SU-DHL-6 (cell line): Measurements from ENCODE around the gene TADA2A.

Experiments
- CTCF ChIP-seq: fragments of 200-600 bp; sonication (generic); IDR thresholded peaks from one replicate; pipeline ENCODE4 v1.5.1; 2017; ENCODE audit warnings: antibody characterized with exemption, mild to moderate bottlenecking, low read length, moderate library complexity; ENCODE audit not compliant: insufficient read depth, poor library complexity, severe bottlenecking
- EZH2phosphoT487 ChIP-seq: fragments of 200-600 bp; sonication (generic), shearing (Covaris generic); conservative IDR thresholded peaks from 2 replicates; pipeline ENCODE4 v1.6.1; 2018; ENCODE audit warnings: mild to moderate bottlenecking, antibody characterized with exemption, low read length, moderate library complexity, mixed read lengths

- no peak for TF ChIP-seq CTCF
- no peak for TF ChIP-seq EZH2phosphoT487
These were observed 100.4 kb downstream of the TADA2A start for GRCh38 chr17:37507111-37507510.
